ENCODE measurements around the gene TXNDC2.

TXNDC2 gene

DNA sequence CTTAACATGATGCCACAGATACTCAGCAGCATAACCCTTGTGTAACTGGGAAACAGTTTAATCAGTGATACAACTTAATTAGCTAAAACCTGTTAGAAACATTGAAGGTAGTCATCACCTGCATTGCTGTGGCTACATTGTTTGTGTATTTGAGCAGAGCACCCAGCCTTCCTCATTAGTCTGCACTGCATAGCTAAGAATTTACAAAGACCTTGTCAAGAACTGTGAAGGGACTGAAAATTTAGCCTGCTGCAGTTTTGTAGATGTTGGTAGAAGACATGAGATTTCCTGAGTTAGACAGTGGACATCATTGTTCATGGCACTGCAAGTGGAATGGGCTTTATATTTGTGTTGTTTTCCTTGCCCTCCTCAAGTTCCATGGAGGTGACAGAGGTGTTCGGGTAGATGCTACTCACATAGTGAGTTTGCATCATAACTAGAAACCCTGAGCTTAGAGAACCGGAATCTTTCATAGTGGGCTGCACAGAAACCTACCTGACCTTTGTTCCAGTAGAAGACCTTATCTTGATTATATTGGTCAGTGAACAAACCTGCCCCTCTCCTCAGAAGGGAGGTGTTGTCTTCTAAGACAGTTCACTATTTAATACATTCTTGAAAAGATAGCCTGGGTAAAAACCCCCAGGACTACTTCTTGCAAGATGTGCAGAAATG lies 40.6 kb downstream of the TXNDC2 start:
- TF ChIP-seq CTCF (conservative IDR thresholded peaks at IDR 0.05; ENCODE audit: low read depth, low read length) = no peak
- no peak for DNase-seq (ENCODE audit: low read depth)
- H3K4me3 ChIP-seq (ENCODE audit: low read length) = no peak overlapping the region

DNA sequence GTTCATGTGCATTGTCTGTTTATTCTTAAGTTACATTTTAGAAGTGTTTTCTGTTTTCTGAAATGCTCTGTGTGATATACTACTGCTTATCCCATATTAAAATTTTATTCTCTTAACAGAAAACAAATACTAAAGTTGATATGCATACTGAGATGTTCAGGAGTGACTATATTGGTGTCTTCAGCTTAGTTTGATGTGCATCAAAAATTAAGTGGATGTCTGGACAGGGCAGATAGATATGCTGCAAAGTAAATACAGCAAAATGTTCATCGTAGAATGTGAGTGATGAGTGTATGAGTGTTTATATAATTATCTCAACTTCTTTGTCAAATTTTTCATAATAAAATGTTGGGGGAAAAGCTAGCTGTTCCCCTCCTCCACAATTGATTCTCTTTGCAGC lies 41.2 kb downstream of the TXNDC2 start:
- DNase-seq (ENCODE audit: low read depth) = no peak
- H3K4me3 ChIP-seq (ENCODE audit: low read length) = no peak overlapping the region
- TF ChIP-seq CTCF (conservative IDR thresholded peaks at IDR 0.05; ENCODE audit: low read depth, low read length) = no peak

- no peak overlapping the region for H3K4me3 ChIP-seq (ENCODE audit: low read length)
- no peak for TF ChIP-seq CTCF (conservative IDR thresholded peaks at IDR 0.05; ENCODE audit: low read depth, low read length)
- no peak for DNase-seq (ENCODE audit: low read depth)
Measured at GRCh38 chr18:9927392-9928063, 41.8 kb downstream of the TXNDC2 start.

DNA sequence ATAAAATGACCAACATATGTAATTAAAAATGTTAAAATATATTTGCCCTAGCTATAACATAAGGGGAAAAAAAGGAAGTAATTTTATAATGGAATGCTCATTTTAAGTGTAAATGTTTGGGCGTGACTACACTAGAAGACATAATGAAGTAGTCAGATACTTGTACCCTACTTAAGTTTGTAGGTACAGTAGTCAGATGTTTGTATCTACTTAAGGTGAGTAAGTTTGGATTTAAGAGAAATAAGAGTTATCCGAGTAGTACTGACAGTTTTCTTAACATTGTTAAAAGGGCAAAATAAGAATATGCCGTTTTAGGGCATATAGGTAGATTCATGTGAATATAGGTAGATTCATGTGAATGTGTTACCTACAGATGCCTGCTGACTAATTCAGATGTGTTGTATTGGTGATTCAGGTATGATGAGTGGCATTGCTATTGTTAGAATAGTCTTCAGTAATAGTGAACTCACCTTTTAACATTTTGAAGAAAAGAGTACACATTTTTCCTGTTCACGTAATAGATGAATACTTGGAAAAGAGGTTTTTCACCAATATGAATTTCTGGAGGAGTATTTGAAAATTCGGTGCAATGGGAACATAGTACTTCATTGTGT lies 43.0 kb downstream of the TXNDC2 start:
- TF ChIP-seq CTCF (conservative IDR thresholded peaks at IDR 0.05; ENCODE audit: low read depth, low read length) = no peak
- no peak overlapping the region for H3K4me3 ChIP-seq (ENCODE audit: low read length)
- DNase-seq (ENCODE audit: low read depth) = no peak

- DNase-seq (ENCODE audit: low read depth) = no peak
- no peak for TF ChIP-seq CTCF (conservative IDR thresholded peaks at IDR 0.05; ENCODE audit: low read depth, low read length)
- H3K4me3 ChIP-seq (ENCODE audit: low read length) = no peak overlapping the region
Measured at GRCh38 chr18:9930299-9930884, 44.6 kb downstream of the TXNDC2 start.

DNA sequence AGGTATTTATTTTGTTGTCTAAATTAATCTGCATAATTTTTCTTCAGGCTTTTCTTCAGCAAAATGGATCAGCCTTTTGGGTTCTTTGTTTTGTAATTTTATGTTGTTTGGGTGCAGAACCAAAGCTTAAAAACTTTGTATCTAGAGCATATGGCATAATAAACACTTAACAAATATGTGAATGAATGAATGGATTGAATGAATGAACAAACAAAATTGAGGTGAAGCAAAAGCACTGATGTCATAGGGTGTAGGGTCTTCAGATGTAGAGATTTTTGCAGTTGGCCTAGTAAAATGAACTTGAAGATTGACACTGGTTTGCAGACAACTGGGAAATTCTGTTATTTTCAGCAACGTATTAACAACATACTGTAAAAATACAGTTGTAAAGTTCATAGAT lies 45.4 kb downstream of the TXNDC2 start:
- H3K4me3 ChIP-seq (ENCODE audit: low read length) = no peak overlapping the region
- DNase-seq (ENCODE audit: low read depth) = no peak
- no peak for TF ChIP-seq CTCF (conservative IDR thresholded peaks at IDR 0.05; ENCODE audit: low read depth, low read length)
